H1 (cell line): ENCODE data around the gene DNMT3B. TPM values are rescaled to one million over a fixed set of nuclear protein-coding genes. Genes with fewer than 3 reads are reported as not detected.
A peak's percentile ranks its signal among the peaks of the same experiment; 100 is the strongest.

Experiments
- CTCF ChIA-PET: fragments of 300-600 bp; sonication (Branson Sonifier 250); formaldehyde crosslinking; loops from one replicate; lab custom pipeline; 2021; ENCODE audit not compliant: partially characterized antibody; lab: Charles Lee
- POLR2A ChIA-PET: fragments of 300-600 bp; sonication (Branson Sonifier 250); formaldehyde crosslinking; loops from one replicate; lab custom pipeline; 2021; ENCODE audit warnings: inconsistent platforms; ENCODE audit not compliant: partially characterized antibody; lab: Charles Lee
- DNase-seq, 2 experiments: peaks; one replicate each; pipeline versions ENCODE4 v3.0.0 to v3.0.0-alpha.2; 2010 to 2022; ENCODE audit warnings: low spot score in 2 of 2, low read depth in 1 of 2, mixed read lengths in 1 of 2
- FAIRE-seq: peaks from 2 replicates; lab custom pipeline; 2011; peaks lifted over from hg19 to GRCh38; lab: Jason Lieb, UNC
- H2AFZ ChIP-seq: 2 replicates; pipeline ENCODE4 v1.8.1; 2012; ENCODE audit warnings: low read length, inconsistent platforms
- H2AK5ac ChIP-seq: 2 replicates; pipeline ENCODE4 v1.6.1; 2013; ENCODE audit warnings: low read depth, low read length
- H2BK120ac ChIP-seq: replicated peaks from 2 replicates; pipeline ENCODE3; 2013; ENCODE audit warnings: low read depth, low read length, inconsistent platforms
- H2BK12ac ChIP-seq: 2 replicates; pipeline ENCODE4 v1.6.1; 2013; ENCODE audit warnings: low read depth, low read length
- H2BK15ac ChIP-seq: 2 replicates; pipeline ENCODE4 v1.6.1; 2013; ENCODE audit warnings: low read length
- H2BK20ac ChIP-seq: 2 replicates; pipeline ENCODE4 v1.6.1; 2013; ENCODE audit warnings: low read length
- H2BK5ac ChIP-seq: 2 replicates; pipeline ENCODE4 v1.6.1; 2013; ENCODE audit warnings: low read depth, low read length
- H3K14ac ChIP-seq: 2 replicates; pipeline ENCODE4 v1.6.1; 2013; ENCODE audit warnings: inconsistent platforms; ENCODE audit not compliant: insufficient read length
- H3K18ac ChIP-seq: 2 replicates; pipeline ENCODE4 v1.6.1; 2013; ENCODE audit warnings: low read length; ENCODE audit errors: extremely low read depth
- H3K23ac ChIP-seq: 2 replicates; pipeline ENCODE4 v1.6.1; 2013; ENCODE audit warnings: inconsistent platforms; ENCODE audit not compliant: insufficient read length
- H3K23me2 ChIP-seq: 2 replicates; pipeline ENCODE4 v1.6.1; 2013; ENCODE audit warnings: low read depth, low read length
- H3K27ac ChIP-seq: 2 replicates; pipeline ENCODE4 v1.6.1; 2011; ENCODE audit warnings: low read depth, low read length, inconsistent platforms
- H3K27me3 ChIP-seq, 4 experiments: replicated peaks in 1 of 4; 1 replicate in 1 of 4; 2 replicates in 3 of 4; pipeline versions ENCODE4 v1.6.1 to v1.8.1; 2011 to 2013; ENCODE audit warnings: low read length in 3 of 4, mild to moderate bottlenecking in 3 of 4, inconsistent platforms in 2 of 4, mixed read lengths in 2 of 4, moderate library complexity in 1 of 4; ENCODE audit not compliant: control insufficient read depth in 3 of 4, insufficient read depth in 3 of 4; ENCODE audit errors: extremely low read depth in 1 of 4
- H3K36me3 ChIP-seq, 4 experiments: 2 replicates each; pipeline versions ENCODE4 v1.6.1 to v1.8.1; 2011 to 2013; ENCODE audit warnings: mild to moderate bottlenecking in 4 of 4, low read length in 3 of 4, moderate library complexity in 2 of 4, control low read depth in 1 of 4, inconsistent platforms in 1 of 4; ENCODE audit not compliant: insufficient read depth in 4 of 4, control insufficient read depth in 2 of 4
- H3K4ac ChIP-seq: replicated peaks from 2 replicates; pipeline ENCODE3; 2013; ENCODE audit warnings: low read length, low read depth, mixed read lengths, inconsistent platforms; ENCODE audit not compliant: insufficient read length
- H3K4me1 ChIP-seq, 4 experiments: replicated peaks in 1 of 4; 1 replicate in 1 of 4; 2 replicates in 3 of 4; pipeline versions ENCODE4 v1.6.1 to v1.8.1; 2011 to 2013; ENCODE audit warnings: low read length in 3 of 4, inconsistent platforms in 2 of 4, mixed read lengths in 1 of 4; ENCODE audit not compliant: insufficient read depth in 4 of 4, control insufficient read depth in 3 of 4
- H3K4me2 ChIP-seq, 2 experiments: 2 replicates each; pipeline versions ENCODE4 v1.6.1 to v1.8.1; 2011 to 2013; ENCODE audit warnings: low read depth in 2 of 2, low read length in 2 of 2, control low read depth in 1 of 2, inconsistent platforms in 1 of 2, mild to moderate bottlenecking in 1 of 2; ENCODE audit not compliant: insufficient read depth in 1 of 2
- H3K4me3 ChIP-seq, 4 experiments: fragments of 200-600, 300-600 bp in 1 of 4; sonication (generic), shearing (Covaris generic), sonication (Bioruptor Twin) in 1 of 4; 2 replicates each; pipeline versions ENCODE4 v1.5.1 to v1.8.1; 2011 to 2016; ENCODE audit warnings: low read length in 4 of 4, low read depth in 3 of 4, control low read depth in 2 of 4, inconsistent platforms in 2 of 4, mild to moderate bottlenecking in 2 of 4, mixed read lengths in 1 of 4, moderate library complexity in 1 of 4; ENCODE audit not compliant: insufficient read depth in 2 of 4; ENCODE audit errors: extremely low read depth in 1 of 4
- H3K56ac ChIP-seq: replicated peaks from 2 replicates; pipeline ENCODE3; 2013; ENCODE audit warnings: low read depth, mild to moderate bottlenecking, mixed read lengths, low read length, inconsistent platforms; ENCODE audit not compliant: insufficient read length
- H3K79me1 ChIP-seq: 2 replicates; pipeline ENCODE4 v1.6.1; 2013; ENCODE audit warnings: low read depth, low read length, control low read depth
- H3K79me2 ChIP-seq, 2 experiments: 2 replicates each; pipeline versions ENCODE4 v1.6.1 to v1.8.1; 2012 to 2013; ENCODE audit warnings: low read length in 2 of 2, mild to moderate bottlenecking in 2 of 2, inconsistent platforms in 1 of 2; ENCODE audit not compliant: insufficient read depth in 2 of 2, control insufficient read depth in 1 of 2
- H3K9ac ChIP-seq, 4 experiments: replicated peaks in 1 of 4; 1 replicate in 1 of 4; 2 replicates in 3 of 4; pipeline versions ENCODE4 v1.6.1 to v1.8.1; 2011 to 2013; ENCODE audit warnings: low read depth in 3 of 4, low read length in 3 of 4, control low read depth in 2 of 4, mild to moderate bottlenecking in 2 of 4, moderate library complexity in 2 of 4, inconsistent platforms in 1 of 4; ENCODE audit errors: extremely low read depth in 1 of 4
- H3K9me3 ChIP-seq, 2 experiments: 2 replicates each; pipeline versions ENCODE4 v1.6.1 to v1.8.1; 2012 to 2013; ENCODE audit warnings: mild to moderate bottlenecking in 2 of 2, moderate library complexity in 2 of 2, control low read depth in 1 of 2, inconsistent platforms in 1 of 2, low read depth in 1 of 2, low read length in 1 of 2, mixed read lengths in 1 of 2; ENCODE audit not compliant: insufficient read depth in 2 of 2
- H4K20me1 ChIP-seq, 2 experiments: replicated peaks in 1 of 2; 2 replicates each; pipeline versions ENCODE3 to v1.8.1; 2011 to 2013; ENCODE audit warnings: inconsistent platforms in 2 of 2, low read length in 2 of 2, mild to moderate bottlenecking in 1 of 2; ENCODE audit not compliant: insufficient read depth in 2 of 2, control insufficient read depth in 1 of 2
- H4K5ac ChIP-seq: 2 replicates; pipeline ENCODE4 v1.6.1; 2013; ENCODE audit warnings: low read length, low read depth, mixed read lengths, inconsistent platforms; ENCODE audit not compliant: insufficient read length
- H4K8ac ChIP-seq: 2 replicates; pipeline ENCODE4 v1.8.0; 2013; ENCODE audit warnings: mild to moderate bottlenecking, moderate library complexity, low read length, inconsistent platforms; ENCODE audit not compliant: insufficient read depth; ENCODE audit errors: extremely low read depth
- H4K91ac ChIP-seq: replicated peaks from 2 replicates; pipeline ENCODE3; 2013; ENCODE audit warnings: low read length, mixed read lengths, inconsistent platforms; ENCODE audit not compliant: insufficient read length
- ATF3 ChIP-seq: IDR thresholded peaks from 2 replicates; pipeline ENCODE4 v1.6.1; 2011; ENCODE audit warnings: low read depth, mild to moderate bottlenecking, low read length; ENCODE audit not compliant: insufficient read depth
- POLR2AphosphoS5 ChIP-seq: IDR thresholded peaks from 2 replicates; pipeline ENCODE4 v1.6.1; 2011; ENCODE audit warnings: low read depth, low read length
- WGBS, 2 experiments: shearing (Covaris generic) in 1 of 2; methylation state at CpG; one replicate each; pipeline versions ENCODE4 v1.1.6 to v1.1.7; 2013 to 2015; ENCODE audit warnings: low lambda C conversion rate in 2 of 2, mixed read lengths in 2 of 2, inconsistent platforms in 1 of 2, low coverage in 1 of 2, missing lambda C conversion rate in 1 of 2; ENCODE audit not compliant: insufficient replicate concordance in 2 of 2, insufficient coverage in 1 of 2, insufficient read length in 1 of 2; ENCODE audit errors: extremely low coverage in 1 of 2, missing lambda C conversion rate in 1 of 2; 5-methylcytosine and 5-hydroxymethylcytosine counted together
- polyA plus RNA-seq, 7 experiments: library from polyadenylated mRNA; depleted of rRNA in 3 of 7; stranded (reverse) in 5 of 7; unstranded in 2 of 7; fragments of >200 nt in 5 of 7; fragments of 200-250 nt in 2 of 7; gene quantifications; 1 replicate in 5 of 7; 2 replicates in 1 of 7; 4 replicates in 1 of 7; pipeline versions ENCODE4 v1.2.1 to v1.2.3, GENCODE V29; 2011 to 2013; ENCODE audit warnings: missing spikeins in 2 of 7, mixed read lengths in 2 of 7
- total RNA-seq: library from RNA; stranded (reverse); fragmentation: NEBNext Ultra II Directional; extraction: Animal tissue kit (Norgen Biotek cat#: 25700); gene quantifications from 2 replicates; pipeline ENCODE4 v1.2.1, GENCODE V29; 2021

Gene DNMT3B
- total and polyA plus RNA-seq, 2 of the 8 experiments (the other 6 are each of a cell fraction or from before 2014, with no cell fraction given) = 433 to 1,016 TPM

- no peak overlapping the region for H2BK20ac ChIP-seq
- H3K79me1 ChIP-seq = peaks cover 12% of the 10 kb centered on the region; the same call in 1 of the 2 replicates
- H3K79me2 ChIP-seq = peaks cover 0 to 51% of the 10 kb centered on the region in 2 experiments; a peak in 2 of 4 replicates
- 0 out of 2 replicates have a peak overlapping the region, but pooled peaks have one; percentile 14 for H3K27ac ChIP-seq
- no peak for FAIRE-seq
- no peak overlapping the region; the same call in 1 of the 2 replicates for H2BK5ac ChIP-seq
- no peak overlapping the region for H3K4me2 ChIP-seq
- POLR2A ChIA-PET = interaction anchor here (1.1 to 9.9 kb wide), 7 partner anchors 8 to 36 kb away, joined by 4 to 112 read pairs (median 7); no protein-coding TSS in a partner anchor
- H3K14ac ChIP-seq = no peak overlapping the region
- no peak overlapping the region for H3K4me3 ChIP-seq
- no peak overlapping the region for H2BK120ac ChIP-seq
- H3K23ac ChIP-seq = no peak overlapping the region
- peak overlapping the region; percentile 81 for H4K8ac ChIP-seq
- H2BK12ac ChIP-seq = no peak overlapping the region
- H3K4me1 ChIP-seq = peaks cover 0 to 4% (median 2%) of the 10 kb centered on the region in 4 experiments; a peak in 2 of 7 replicates
- DNase-seq = no peak
- CTCF ChIA-PET = interaction anchor here (2.1 to 6.4 kb wide), 3 partner anchors 8 to 123 kb away, joined by 4 to 28 read pairs (median 25); partner anchors contain the start of gene C20orf203
- no peaks in the 10 kb centered on the region for H3K23me2 ChIP-seq
- peaks cover 79 to 100% (median 95%) of the 10 kb centered on the region in 4 experiments for H3K36me3 ChIP-seq
- H2AK5ac ChIP-seq = no peak overlapping the region
- H3K4ac ChIP-seq = no peak overlapping the region
- H3K56ac ChIP-seq = no peak overlapping the region
- H3K27me3 ChIP-seq = no peaks in the 10 kb centered on the region
- no peak overlapping the region for H2AFZ ChIP-seq
- H4K5ac ChIP-seq = no peak overlapping the region
- peaks cover 32 to 44% of the 10 kb centered on the region in 2 experiments for H4K20me1 ChIP-seq
- no peak overlapping the region for H2BK15ac ChIP-seq
- H3K9me3 ChIP-seq = no peaks in the 10 kb centered on the region
- 95% methylated on average over 10 of the region's 10 CpGs; no CpG with 5 or more reads in 1 of the 2 experiments for WGBS, 2 experiments
- TF ChIP-seq ATF3 (no peak), POLR2AphosphoS5 (peak; percentile 25; the same call in 1 of the 2 replicates)
- H3K9ac ChIP-seq = no peak overlapping the region
- no peak overlapping the region for H3K18ac ChIP-seq
- H4K91ac ChIP-seq = no peak overlapping the region
Observed at GRCh38 chr20:32796981-32797451, 34.8 kb downstream of the DNMT3B start.
